Mucosa of gallbladder (tissue), 1 donor: ENCODE results near the gene SLC25A33. TPM values are rescaled to one million over a fixed set of nuclear protein-coding genes. Genes with fewer than 3 reads are reported as not detected.
"Not testable (repeated sequence)": the region's sequence is repeated elsewhere in the genome, so short reads cannot be mapped to it uniquely, and the experiment has no call there.

Source experiments
- DNase-seq: peaks from one replicate; pipeline ENCODE4 v3.0.0-alpha.2; 2020; ENCODE audit warnings: low spot score
- total RNA-seq: library from RNA; stranded (reverse); gene quantifications from one replicate; pipeline ENCODE4 v1.2.1, GENCODE V29; 2021
- donor health status: DM: no; HTN: no; CAD: no.

SLC25A33 gene
- total RNA-seq, 1 donor from 2014 or later: 4.5 TPM

DNA sequence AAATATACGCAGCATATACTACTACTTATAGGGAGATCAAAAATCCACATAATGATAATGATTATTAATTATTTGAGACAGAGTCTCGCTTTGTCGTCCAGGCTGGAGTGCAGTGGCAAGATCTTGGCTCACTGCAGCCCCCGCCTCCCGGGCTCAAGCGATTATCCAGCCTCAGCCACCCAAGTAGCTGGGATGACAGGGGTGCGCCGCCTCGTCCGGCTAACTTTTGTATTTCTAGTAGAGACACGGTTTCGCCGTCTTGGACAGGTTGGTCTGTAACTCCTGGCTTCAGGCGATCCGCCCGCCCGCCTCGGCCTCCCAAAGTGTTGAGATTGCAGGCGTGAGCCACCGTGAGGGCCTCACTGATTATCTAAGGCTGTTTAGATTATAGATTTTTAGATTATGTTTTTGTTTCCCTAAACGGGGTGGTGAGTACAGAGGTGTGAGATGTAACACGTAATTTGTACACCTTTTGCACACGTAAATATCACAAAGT is 548 bp upstream of the SLC25A33 start:
- DNase-seq: peak; percentile 15

- DNase-seq: peak; percentile 26
Observed at GRCh38 chr1:9539829-9540550, 725 bp downstream of the SLC25A33 start.

DNA sequence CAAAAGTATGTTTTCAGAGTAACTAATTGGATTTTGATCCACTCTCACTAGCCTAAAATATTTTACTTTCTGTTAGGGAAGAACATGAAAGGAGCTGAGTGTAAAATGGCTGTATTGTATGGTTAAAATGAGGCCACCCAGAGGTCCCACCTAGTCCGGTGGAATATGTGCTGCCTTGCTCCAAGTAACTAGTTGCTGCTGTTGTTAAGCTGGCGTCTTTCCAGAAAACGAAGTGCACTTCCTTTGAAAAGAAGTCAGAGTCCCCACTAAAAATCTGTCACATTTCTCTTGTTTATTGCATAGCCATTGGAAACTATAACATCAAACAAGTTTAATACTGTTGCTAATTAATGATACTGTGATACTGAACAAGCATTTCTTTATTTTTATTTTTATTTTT is 3.2 kb downstream of the SLC25A33 start:
- no peak for DNase-seq

- no peak for DNase-seq
Observed at GRCh38 chr1:9544926-9545325, 5.7 kb downstream of the SLC25A33 start.

DNA sequence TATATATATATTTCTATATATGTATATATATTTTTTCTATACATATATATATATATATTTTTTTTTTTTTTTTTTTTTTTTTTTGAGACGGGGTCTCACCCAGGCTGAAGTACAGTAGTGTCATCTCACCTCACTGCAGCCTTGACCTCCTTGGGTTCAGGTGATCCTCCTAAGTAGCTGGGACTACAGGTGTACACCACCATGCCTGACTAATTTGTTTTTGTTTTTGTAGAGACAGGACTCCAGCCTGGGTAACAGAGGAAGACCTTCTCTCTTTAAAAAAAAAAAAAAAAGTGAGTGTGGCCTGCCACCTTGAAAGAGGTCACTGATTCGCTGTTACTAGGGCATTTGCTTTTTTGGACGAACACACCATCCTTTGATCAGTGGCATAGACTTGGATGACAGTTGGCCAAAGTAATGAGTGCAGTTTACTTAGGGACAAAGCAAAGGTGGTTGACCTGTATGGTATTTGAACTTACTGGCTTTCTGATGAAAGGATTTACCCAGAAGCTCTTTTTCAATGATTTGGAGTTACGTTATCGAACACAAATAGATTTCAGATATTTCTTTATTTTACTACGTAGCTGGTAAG is 10.8 kb downstream of the SLC25A33 start:
- DNase-seq: no peak

GRCh38 chr1:9551984-9552383 is 12.7 kb downstream of the SLC25A33 start:
- DNase-seq: no peak

- no peak for DNase-seq
Observed at GRCh38 chr1:9553736-9554144, 14.5 kb downstream of the SLC25A33 start.

- DNase-seq: no peak
Observed at GRCh38 chr1:9555942-9556341, 16.7 kb downstream of the SLC25A33 start.

GRCh38 chr1:9557624-9558023 is 18.4 kb downstream of the SLC25A33 start:
- no peak for DNase-seq

- no peak for DNase-seq
Observed at GRCh38 chr1:9558271-9558945, 19.1 kb downstream of the SLC25A33 start.

DNA sequence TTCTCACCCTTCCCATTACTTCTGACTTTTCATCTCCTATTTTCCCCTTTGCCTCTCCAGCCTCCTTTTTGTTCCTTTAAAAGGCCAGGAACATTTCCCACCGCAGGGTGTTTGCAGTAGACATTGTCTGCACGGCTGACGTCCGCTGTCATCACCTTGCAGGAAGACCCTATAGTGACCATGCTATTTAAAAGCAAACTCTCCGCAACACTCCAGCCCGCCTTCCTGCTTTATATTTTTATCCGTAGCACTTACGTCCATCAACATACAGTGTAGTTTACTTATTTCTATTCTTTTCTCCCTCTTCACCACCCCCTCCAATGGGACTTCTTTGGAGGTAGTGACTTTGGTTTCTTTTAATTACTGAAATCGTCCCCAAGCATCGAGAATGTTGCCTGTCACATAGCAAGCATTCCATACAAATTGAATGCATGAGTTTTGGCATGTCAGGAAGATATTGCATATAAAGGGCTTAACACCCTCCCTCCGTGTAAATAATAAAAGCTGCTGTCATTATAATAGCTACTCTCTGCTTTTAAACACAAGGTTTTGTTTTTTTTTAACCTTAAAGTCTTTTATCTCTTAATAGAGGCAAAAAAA is 19.8 kb downstream of the SLC25A33 start:
- DNase-seq: no peak

GRCh38 chr1:9559673-9560072 is 20.4 kb downstream of the SLC25A33 start:
- DNase-seq: no peak

GRCh38 chr1:9560090-9560489 is 20.8 kb downstream of the SLC25A33 start:
- not testable (repeated sequence) for DNase-seq

GRCh38 chr1:9561429-9561828 is 22.2 kb downstream of the SLC25A33 start:
- peak; percentile 26 for DNase-seq

GRCh38 chr1:9569267-9569666 is 30.0 kb downstream of the SLC25A33 start:
- DNase-seq: no peak

- DNase-seq: not testable (repeated sequence)
Observed at GRCh38 chr1:9570886-9571529, 31.7 kb downstream of the SLC25A33 start.

GRCh38 chr1:9573723-9574122 is 34.5 kb downstream of the SLC25A33 start:
- no peak for DNase-seq

DNA sequence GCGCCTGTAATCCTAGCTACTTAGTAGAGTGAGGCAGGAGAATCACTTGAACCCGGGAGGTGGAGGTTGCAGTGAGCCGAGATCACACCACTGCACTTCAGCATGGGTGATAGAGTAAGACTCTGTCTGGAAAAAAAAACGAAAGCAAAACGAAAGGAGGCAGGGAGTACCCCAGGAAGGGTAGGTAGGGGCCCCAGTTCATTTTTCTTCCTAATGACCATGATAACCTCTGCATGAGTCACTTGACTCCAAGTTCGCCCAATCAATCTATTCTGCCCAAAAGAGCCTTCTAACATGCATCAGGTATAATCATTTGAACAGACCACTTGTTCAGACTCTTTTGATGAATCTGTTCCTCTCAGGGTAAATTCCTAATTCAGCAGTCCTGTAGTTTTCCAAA is 36.2 kb downstream of the SLC25A33 start:
- no peak for DNase-seq

DNA sequence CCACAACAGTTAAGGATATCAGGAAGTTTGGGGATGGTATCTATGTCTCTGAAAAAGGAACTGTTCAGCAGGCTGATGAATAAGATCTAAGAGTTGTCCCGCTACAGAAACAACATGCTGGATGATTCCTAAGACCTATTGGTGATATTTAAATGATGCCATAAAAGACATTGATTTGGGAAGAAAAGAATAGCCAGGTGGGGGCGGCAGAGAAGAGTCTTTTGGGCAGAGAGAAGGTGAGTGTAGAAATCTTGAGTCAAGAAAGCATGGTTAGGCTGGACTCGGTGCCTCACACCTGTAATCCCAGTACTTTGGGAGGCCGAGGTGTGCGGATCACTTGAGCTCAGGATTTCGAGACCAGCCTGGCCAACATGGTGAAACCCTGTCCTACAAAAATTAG is 37.6 kb downstream of the SLC25A33 start:
- DNase-seq: no peak

GRCh38 chr1:9577423-9577822 is 38.2 kb downstream of the SLC25A33 start:
- DNase-seq: no peak

- DNase-seq: no peak
Observed at GRCh38 chr1:9580942-9581341, 41.7 kb downstream of the SLC25A33 start.
